Measurements from ENCODE around the gene TREH.

Gene TREH

DNA sequence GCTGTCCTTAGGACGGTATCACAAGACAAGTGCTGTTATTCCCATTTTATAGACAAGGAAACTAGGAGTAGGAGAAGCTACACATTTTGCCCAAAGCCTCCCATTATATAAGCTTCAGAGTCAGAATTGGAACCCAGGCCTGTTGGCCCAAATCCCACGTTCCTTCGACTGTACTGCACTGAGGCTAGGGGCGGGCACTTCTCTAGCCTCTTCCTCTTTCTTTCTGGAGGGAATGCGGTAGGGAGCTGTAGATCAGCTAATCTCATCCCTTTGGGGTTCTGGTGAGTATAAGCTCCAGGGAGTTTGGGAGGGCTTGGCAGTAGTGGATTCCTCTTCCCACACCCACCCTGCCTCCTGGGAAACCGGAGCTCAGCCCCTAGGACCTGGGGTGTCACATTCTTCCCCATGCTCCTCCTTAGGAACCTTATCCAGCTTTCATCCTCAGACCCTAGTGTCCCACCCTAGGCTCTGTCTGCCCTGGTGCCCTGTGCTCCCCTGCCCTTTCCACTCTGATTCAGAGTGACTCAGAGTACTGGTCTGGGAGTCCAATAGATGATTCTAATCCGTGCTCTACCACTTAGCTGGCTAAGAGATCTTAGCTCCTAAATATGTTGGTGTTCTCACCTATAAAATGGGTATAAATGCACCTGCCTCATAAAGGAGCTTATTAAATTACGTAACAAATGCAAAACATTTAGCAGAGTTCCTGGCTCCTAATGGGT, 42.7 kb downstream of the TREH start:
- TF ChIP-seq, protein P1, sequence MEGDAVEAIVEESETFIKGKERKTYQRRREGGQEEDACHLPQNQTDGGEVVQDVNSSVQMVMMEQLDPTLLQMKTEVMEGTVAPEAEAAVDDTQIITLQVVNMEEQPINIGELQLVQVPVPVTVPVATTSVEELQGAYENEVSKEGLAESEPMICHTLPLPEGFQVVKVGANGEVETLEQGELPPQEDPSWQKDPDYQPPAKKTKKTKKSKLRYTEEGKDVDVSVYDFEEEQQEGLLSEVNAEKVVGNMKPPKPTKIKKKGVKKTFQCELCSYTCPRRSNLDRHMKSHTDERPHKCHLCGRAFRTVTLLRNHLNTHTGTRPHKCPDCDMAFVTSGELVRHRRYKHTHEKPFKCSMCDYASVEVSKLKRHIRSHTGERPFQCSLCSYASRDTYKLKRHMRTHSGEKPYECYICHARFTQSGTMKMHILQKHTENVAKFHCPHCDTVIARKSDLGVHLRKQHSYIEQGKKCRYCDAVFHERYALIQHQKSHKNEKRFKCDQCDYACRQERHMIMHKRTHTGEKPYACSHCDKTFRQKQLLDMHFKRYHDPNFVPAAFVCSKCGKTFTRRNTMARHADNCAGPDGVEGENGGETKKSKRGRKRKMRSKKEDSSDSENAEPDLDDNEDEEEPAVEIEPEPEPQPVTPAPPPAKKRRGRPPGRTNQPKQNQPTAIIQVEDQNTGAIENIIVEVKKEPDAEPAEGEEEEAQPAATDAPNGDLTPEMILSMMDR (IDR thresholded peaks at IDR 0.05; ENCODE audit: control extremely low read depth, extremely low read depth, low read depth, missing control alignments), result no peak
- CTCF ChIA-PET, result interaction anchor here (0.8 to 2.5 kb wide), 7 partner anchors 11 to 53 kb away, joined by 3 to 9 read pairs (median 6); no protein-coding TSS in a partner anchor
- no peak for DNase-seq (ENCODE audit: extremely low spot score)
- POLR2A ChIA-PET, result no interaction called here

DNA sequence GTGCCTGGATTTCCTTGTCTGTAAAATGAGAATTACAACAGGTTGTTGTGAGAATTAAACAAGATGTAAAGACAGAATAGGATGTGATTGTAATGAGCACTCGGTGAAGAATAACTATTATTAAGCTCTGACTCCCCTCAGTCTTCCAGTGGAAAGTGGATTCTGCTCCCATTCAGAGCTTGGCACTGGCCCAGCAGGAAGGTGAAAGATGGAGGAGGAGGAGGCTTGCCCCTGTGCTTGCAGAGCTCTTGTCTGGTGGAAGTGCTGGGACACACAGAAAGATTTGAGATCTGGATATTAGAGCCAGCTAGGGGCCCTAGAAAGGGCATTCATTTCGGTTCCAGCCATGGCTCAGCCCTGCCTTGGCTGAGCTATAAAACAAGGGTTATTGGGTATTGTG, 43.8 kb downstream of the TREH start:
- no peak for DNase-seq (ENCODE audit: extremely low spot score)
- ChIA-PET CTCF (interaction anchor here (1.1 to 2.0 kb wide), 3 partner anchors 14 to 54 kb away, joined by 3 to 9 read pairs (median 8); no protein-coding TSS in a partner anchor), POLR2A (no interaction called here)
- TF ChIP-seq, protein P1 (IDR thresholded peaks at IDR 0.05; ENCODE audit: control extremely low read depth, extremely low read depth, low read depth, missing control alignments), result no peak

DNA sequence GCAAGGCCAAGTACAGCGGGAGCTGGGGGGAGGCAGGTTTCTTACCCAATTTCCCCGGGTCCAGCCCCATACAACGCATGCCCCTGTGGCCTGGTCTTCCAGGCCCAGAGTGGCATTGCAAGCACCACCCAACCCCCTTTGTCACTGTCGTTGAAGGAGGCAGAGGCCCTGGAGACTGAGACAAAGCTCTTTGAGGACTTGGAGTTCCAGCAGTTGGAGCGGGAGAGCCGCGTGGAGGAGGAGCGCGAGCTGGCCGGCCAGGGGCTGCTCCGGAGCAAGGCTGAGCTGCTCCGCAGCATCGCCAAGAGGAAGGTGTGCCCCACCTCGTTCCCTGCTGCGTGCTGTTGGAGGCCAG, 44.2 kb downstream of the TREH start:
- TF ChIP-seq, protein P1 (IDR thresholded peaks at IDR 0.05; ENCODE audit: control extremely low read depth, extremely low read depth, low read depth, missing control alignments), result no peak
- CTCF ChIA-PET, result interaction anchor here (1.1 to 2.0 kb wide), 2 partner anchors 14 to 22 kb away, joined by 3 to 9 read pairs; no protein-coding TSS in a partner anchor
- POLR2A ChIA-PET, result no interaction called here
- no peak for DNase-seq (ENCODE audit: extremely low spot score)

DNA sequence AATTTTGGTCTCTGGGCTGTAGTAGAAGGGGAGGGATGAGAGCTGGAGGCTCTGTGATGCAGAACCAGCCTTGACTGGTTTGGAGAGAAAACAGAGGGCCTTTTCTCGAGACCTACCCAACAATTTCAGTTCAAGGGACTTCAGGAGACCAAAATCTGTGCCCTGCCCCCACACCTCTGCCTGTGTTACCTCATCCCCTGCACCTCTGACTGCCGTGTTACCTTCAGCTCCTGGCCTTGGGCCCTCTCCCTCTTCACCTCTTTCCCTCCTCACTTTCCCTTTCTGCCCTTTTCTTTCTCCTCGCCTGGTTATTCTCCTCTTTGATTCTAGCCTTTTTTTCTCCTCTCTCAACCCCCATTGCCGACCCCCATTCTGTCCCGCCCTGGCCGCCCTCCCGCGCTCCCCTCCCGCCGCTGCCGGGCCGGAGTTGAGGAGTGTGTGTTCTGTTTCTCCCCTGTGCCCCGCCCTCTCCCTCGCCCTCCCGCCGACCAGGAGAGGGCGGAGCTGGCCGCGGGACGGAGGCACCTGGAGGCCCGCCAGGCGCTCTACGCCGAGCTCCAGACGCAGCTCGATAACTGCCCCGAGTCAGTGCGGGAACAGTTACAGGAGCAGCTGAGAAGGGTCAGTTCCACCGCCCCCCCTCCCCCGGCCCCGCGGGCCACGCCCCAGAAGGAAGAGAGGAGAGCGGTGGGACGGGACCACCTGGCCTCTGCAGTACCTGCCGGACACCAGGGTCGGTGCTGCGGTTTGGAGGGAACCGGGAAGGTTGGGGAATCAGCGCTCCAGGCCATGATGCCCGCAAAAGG, 44.8 kb downstream of the TREH start:
- ChIA-PET POLR2A (no interaction called here), CTCF (no interaction called here)
- DNase-seq (ENCODE audit: extremely low spot score), result no peak
- TF ChIP-seq, protein P1 (IDR thresholded peaks at IDR 0.05; ENCODE audit: control extremely low read depth, extremely low read depth, low read depth, missing control alignments), result no peak

DNA sequence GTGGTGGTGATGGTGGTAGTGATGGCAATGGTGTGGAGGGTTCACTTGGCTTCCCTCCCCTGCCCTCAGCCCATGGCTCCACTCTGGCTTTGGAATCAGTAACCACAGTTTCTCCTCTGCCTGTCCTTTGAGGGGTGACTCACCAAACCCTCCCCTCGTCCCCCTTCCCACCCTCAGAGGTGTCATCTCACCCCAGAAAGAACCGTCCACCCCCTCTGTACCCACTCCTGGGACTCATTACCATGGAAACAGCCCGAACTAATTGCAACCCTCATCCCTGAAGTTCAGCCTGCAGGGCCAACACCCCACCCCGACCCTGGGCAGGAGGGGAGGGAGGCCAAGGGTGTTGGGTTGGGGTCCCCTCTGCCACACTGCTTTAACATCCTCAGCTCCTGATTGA, 45.5 kb downstream of the TREH start:
- TF ChIP-seq, protein P1 (IDR thresholded peaks at IDR 0.05; ENCODE audit: control extremely low read depth, extremely low read depth, low read depth, missing control alignments), result no peak
- CTCF ChIA-PET, result no interaction called here

DNA sequence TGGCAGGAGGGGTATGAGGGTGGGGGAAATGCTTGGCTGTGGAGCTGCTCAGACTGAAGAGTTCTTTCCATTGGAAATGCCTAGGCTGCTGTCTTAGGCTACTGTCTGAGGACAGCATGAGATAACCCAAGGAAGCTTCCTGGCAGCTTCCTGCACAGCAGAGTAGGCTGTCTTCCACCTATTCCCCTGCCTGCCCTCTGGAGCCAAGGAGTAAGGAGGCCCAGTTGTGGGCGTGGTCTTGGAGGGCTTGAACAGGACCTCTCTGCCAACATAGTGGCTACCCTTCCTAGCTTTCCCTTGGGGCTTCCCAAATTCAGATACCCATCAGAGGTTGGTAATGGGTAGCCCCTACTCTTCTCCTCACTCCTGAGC, 46.1 kb downstream of the TREH start:
- TF ChIP-seq, protein P1 (IDR thresholded peaks at IDR 0.05; ENCODE audit: control extremely low read depth, extremely low read depth, low read depth, missing control alignments), result no peak
- no peak for DNase-seq (ENCODE audit: extremely low spot score)
- POLR2A ChIA-PET, result no interaction called here
- CTCF ChIA-PET, result no interaction called here

More for the DNA sequence above, 45.5 kb downstream of the TREH start:
- POLR2A ChIA-PET, result no interaction called here
- DNase-seq (ENCODE audit: extremely low spot score), result no peak
